HUES6 (cell line): ENCODE measurements around the gene MRAP.

ENCODE experiments used
- H3K27ac ChIP-seq: 2 replicates; pipeline ENCODE4 v1.7.0; 2013; ENCODE audit warnings: low read depth, mild to moderate bottlenecking, low read length, inconsistent platforms
- H3K27me3 ChIP-seq: 2 replicates; pipeline ENCODE4 v1.6.1; 2013; ENCODE audit warnings: low read length; ENCODE audit not compliant: control insufficient read depth, insufficient read depth
- H3K36me3 ChIP-seq: 2 replicates; pipeline ENCODE4 v1.6.1; 2013; ENCODE audit warnings: low read length; ENCODE audit not compliant: control insufficient read depth, insufficient read depth
- H3K4me1 ChIP-seq: 2 replicates; pipeline ENCODE4 v1.6.1; 2013; ENCODE audit warnings: low read length; ENCODE audit not compliant: control insufficient read depth, insufficient read depth
- H3K4me3 ChIP-seq: 2 replicates; pipeline ENCODE4 v1.5.1; 2013; ENCODE audit warnings: low read depth, low read length
- H3K9ac ChIP-seq: one replicate; pipeline ENCODE4 v1.6.1; 2013; ENCODE audit warnings: mild to moderate bottlenecking, low read length
- H3K9me3 ChIP-seq: 2 replicates; pipeline ENCODE4 v1.6.1; 2013; ENCODE audit warnings: low read depth, low read length; ENCODE audit not compliant: control insufficient read depth, insufficient read depth

Gene MRAP

GRCh38 chr21:32322676-32323075 is 24.0 kb downstream of the MRAP start:
- Histone ChIP-seq H3K9me3 (no peaks in the 10 kb centered on the region), H3K36me3 (peaks cover 94% of the 10 kb centered on the region), H3K27me3 (no peaks in the 10 kb centered on the region), H3K4me1 (no peaks in the 10 kb centered on the region), H3K9ac (no peak overlapping the region), H3K4me3 (no peak overlapping the region), H3K27ac (no peak overlapping the region)

DNA sequence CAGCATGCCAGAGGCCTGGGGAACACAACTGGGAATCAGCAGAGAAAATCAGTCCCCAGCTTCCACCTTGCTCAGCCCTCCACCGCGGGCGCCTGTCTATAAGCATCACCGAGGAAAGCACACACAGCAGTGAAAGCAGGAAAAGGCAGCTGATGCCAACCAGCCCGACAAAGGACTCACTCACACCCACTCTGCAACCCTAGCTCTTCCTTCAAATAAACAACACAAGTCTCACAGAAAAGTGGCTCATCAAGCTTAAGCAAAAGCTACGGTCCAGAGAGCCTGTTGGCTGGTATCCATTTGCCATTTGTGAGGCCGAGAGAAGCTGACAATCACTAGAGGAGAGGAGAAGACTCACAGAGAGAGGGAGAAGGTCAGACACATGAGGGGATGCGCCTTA is 27.1 kb downstream of the MRAP start:
- Histone ChIP-seq H3K9me3 (no peaks in the 10 kb centered on the region), H3K4me1 (no peaks in the 10 kb centered on the region; the same call in 1 of the 2 replicates), H3K4me3 (no peak overlapping the region), H3K36me3 (peaks cover 87% of the 10 kb centered on the region), H3K27me3 (no peaks in the 10 kb centered on the region), H3K27ac (no peak overlapping the region), H3K9ac (no peak overlapping the region)

DNA sequence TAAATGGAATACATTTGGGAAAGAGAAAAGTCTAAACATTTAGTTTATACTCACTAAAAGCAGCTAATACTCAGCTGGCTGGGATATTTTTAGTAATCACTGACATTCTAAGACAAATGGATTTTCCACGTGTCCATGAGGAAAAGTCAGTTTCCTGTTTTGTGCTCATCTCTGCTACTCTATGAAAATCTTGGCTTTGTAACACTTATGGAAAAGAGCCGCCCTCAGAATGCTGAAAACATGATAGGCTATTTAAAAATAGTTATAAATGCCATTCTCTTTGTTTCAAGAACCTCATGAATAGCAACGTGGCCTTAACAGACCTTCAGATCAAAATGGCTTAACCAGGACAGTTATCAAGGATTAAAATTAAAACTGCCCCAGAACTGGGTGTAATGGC is 29.9 kb downstream of the MRAP start:
- Histone ChIP-seq H3K27ac (no peak overlapping the region), H3K9ac (no peak overlapping the region), H3K36me3 (peaks cover 86% of the 10 kb centered on the region), H3K4me3 (no peak overlapping the region), H3K4me1 (peaks cover 9% of the 10 kb centered on the region), H3K9me3 (no peaks in the 10 kb centered on the region), H3K27me3 (no peaks in the 10 kb centered on the region)

GRCh38 chr21:32329331-32329730 is 30.7 kb downstream of the MRAP start:
- Histone ChIP-seq H3K4me3 (no peak overlapping the region), H3K4me1 (peaks cover 9% of the 10 kb centered on the region), H3K27me3 (no peaks in the 10 kb centered on the region), H3K9me3 (no peaks in the 10 kb centered on the region), H3K9ac (no peak overlapping the region), H3K27ac (no peak overlapping the region), H3K36me3 (peaks cover 86% of the 10 kb centered on the region)

DNA sequence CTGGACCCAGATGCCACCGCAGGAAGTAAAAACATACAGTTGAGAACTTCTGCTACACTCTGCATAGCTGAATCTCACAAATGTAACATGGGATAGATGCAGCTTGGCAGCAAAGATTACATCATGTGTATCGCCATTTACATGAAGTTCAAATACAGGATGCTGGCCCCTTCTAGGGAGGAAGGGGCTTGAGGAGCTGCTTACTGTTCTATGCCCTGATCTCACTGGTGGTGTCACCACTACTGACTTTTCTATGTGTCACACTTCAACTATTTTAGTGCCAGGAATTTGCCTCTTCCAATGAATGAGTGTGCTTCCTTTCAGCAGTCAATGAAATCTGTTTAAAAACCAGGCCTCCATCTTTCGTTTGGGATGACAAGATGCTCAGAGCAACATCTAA is 31.1 kb downstream of the MRAP start:
- Histone ChIP-seq H3K27ac (no peak overlapping the region), H3K36me3 (peaks cover 86% of the 10 kb centered on the region), H3K4me3 (no peak overlapping the region), H3K9me3 (no peaks in the 10 kb centered on the region), H3K4me1 (peaks cover 12% of the 10 kb centered on the region), H3K9ac (no peak overlapping the region), H3K27me3 (no peaks in the 10 kb centered on the region)

DNA sequence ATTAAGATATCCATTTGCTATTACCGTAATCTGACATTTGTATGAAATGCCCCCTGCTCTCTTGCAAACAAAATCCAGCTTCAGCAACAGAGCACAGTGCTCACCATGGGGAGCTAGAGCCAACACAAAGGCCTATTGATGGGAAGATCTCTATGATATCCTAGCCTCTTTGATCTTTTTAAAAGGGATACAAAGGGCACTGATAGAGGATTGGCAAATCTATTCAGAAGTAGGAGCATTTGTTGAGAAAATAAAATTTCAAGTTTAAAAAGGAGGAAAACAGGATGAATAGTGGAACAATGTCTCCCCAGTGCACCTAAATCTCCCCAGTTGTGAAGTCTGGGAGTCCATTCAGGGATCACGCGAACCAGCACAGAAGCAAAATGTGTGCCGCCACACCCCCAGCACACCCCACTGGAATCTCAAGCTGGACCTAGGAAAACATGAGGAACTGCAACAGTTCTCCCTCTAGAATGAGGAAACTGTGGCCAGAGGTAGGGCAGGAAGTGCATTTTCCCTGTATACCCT is 32.2 kb downstream of the MRAP start:
- H3K9ac ChIP-seq, result no peak overlapping the region
- no peak overlapping the region for H3K4me3 ChIP-seq
- no peaks in the 10 kb centered on the region for H3K9me3 ChIP-seq
- H3K27ac ChIP-seq, result no peak overlapping the region
- no peaks in the 10 kb centered on the region for H3K27me3 ChIP-seq
- peaks cover 15% of the 10 kb centered on the region for H3K4me1 ChIP-seq
- peaks cover 86% of the 10 kb centered on the region for H3K36me3 ChIP-seq

- peaks cover 86% of the 10 kb centered on the region for H3K36me3 ChIP-seq
- H3K4me3 ChIP-seq, result no peak overlapping the region
- no peak overlapping the region for H3K9ac ChIP-seq
- H3K9me3 ChIP-seq, result no peaks in the 10 kb centered on the region
- peaks cover 16% of the 10 kb centered on the region for H3K4me1 ChIP-seq
- peak overlapping the region; percentile 45; the same call in 1 of the 2 replicates for H3K27ac ChIP-seq
- no peaks in the 10 kb centered on the region for H3K27me3 ChIP-seq
These were observed 33.0 kb downstream of the MRAP start for GRCh38 chr21:32331444-32332305.

DNA sequence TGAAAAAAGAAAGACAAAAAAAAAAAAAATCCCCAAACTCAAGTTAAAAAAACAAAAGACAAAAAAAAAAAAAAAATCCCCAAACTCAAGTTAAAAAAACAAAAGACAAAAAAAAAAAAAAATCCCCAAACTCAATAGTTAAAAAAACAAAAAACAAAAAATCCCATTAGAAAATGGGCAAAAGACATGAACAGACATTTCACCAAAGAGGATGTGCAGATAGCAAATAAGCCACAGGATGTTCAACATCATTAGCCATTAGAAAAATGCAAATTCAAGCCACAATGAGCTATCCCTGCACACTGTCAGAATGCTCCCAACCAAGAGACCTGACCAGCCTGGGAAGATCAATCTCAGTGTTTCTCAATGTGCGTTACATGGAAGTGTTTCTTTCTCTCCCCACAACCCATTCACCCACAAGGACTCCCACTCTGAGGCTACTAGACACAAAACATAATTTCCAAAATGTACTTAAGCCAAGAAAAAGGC is 33.9 kb downstream of the MRAP start:
- Histone ChIP-seq H3K36me3 (peaks cover 91% of the 10 kb centered on the region), H3K9ac (no peak overlapping the region), H3K9me3 (no peaks in the 10 kb centered on the region), H3K27me3 (no peaks in the 10 kb centered on the region), H3K4me3 (no peak overlapping the region), H3K27ac (no peak overlapping the region), H3K4me1 (peaks cover 16% of the 10 kb centered on the region)

- H3K27ac ChIP-seq, result no peak overlapping the region
- no peaks in the 10 kb centered on the region for H3K27me3 ChIP-seq
- H3K9me3 ChIP-seq, result no peaks in the 10 kb centered on the region
- peaks cover 96% of the 10 kb centered on the region for H3K36me3 ChIP-seq
- H3K4me1 ChIP-seq, result peaks cover 20% of the 10 kb centered on the region
- no peak overlapping the region for H3K9ac ChIP-seq
- H3K4me3 ChIP-seq, result no peak overlapping the region
These were observed 35.5 kb downstream of the MRAP start for GRCh38 chr21:32333953-32334673.

GRCh38 chr21:32334980-32335531 is 36.4 kb downstream of the MRAP start:
- Histone ChIP-seq H3K27ac (no peak overlapping the region), H3K27me3 (no peaks in the 10 kb centered on the region), H3K36me3 (peaks cover 95% of the 10 kb centered on the region), H3K9me3 (no peaks in the 10 kb centered on the region), H3K9ac (no peak overlapping the region), H3K4me1 (peaks cover 20% of the 10 kb centered on the region), H3K4me3 (no peak overlapping the region)
